ENCODE results near the gene YAP1. TPM values are rescaled to one million over a fixed set of nuclear protein-coding genes. Genes with fewer than 3 reads are reported as not detected.

The YAP1 gene
- polyA plus RNA-seq, 1 donor from 2014 or later = not detected

GRCh38 chr11:102225689-102226568, 115.7 kb downstream of the YAP1 start:
- no peaks in the 10 kb centered on the region for H3K9me3 Mint-ChIP-seq
- H3K27ac Mint-ChIP-seq = no peak overlapping the region
- no peak overlapping the region for H3K4me3 Mint-ChIP-seq
- H3K4me1 Mint-ChIP-seq = peaks cover 0 to 2% (median 0%) of the 10 kb centered on the region in 3 donors
- H3K27me3 Mint-ChIP-seq = peaks cover 2% of the 10 kb centered on the region
- peaks cover 4% of the 10 kb centered on the region for H3K36me3 Mint-ChIP-seq

- Mint-ChIP-seq H3K9me3 (no peaks in the 10 kb centered on the region), H3K36me3 (peaks cover 4% of the 10 kb centered on the region), H3K4me1 (peaks cover 0 to 2% (median 0%) of the 10 kb centered on the region in 3 donors), H3K27me3 (peaks cover 2% of the 10 kb centered on the region), H3K27ac (no peak overlapping the region), H3K4me3 (no peak overlapping the region)
These were observed 116.6 kb downstream of the YAP1 start for GRCh38 chr11:102226702-102227490.

- Mint-ChIP-seq H3K36me3 (peaks cover 2% of the 10 kb centered on the region), H3K4me3 (no peak overlapping the region), H3K27me3 (peaks cover 2% of the 10 kb centered on the region), H3K27ac (no peak overlapping the region), H3K9me3 (no peaks in the 10 kb centered on the region), H3K4me1 (peaks cover 0 to 1% (median 0%) of the 10 kb centered on the region in 3 donors)
These were observed 119.4 kb downstream of the YAP1 start for GRCh38 chr11:102229510-102230123.

- Mint-ChIP-seq H3K9me3 (no peaks in the 10 kb centered on the region), H3K27ac (no peak overlapping the region), H3K4me1 (peaks cover 0 to 3% (median 0%) of the 10 kb centered on the region in 3 donors), H3K27me3 (peaks cover 2% of the 10 kb centered on the region), H3K36me3 (peaks cover 2% of the 10 kb centered on the region), H3K4me3 (no peak overlapping the region)
These were observed 119.9 kb downstream of the YAP1 start for GRCh38 chr11:102230186-102230585.

GRCh38 chr11:102230911-102231310, 120.7 kb downstream of the YAP1 start:
- Mint-ChIP-seq H3K36me3 (peaks cover 2% of the 10 kb centered on the region), H3K27me3 (peaks cover 6% of the 10 kb centered on the region), H3K9me3 (no peaks in the 10 kb centered on the region), H3K4me3 (no peak overlapping the region), H3K27ac (no peak overlapping the region), H3K4me1 (peaks cover 0 to 8% (median 3%) of the 10 kb centered on the region in 3 donors)

GRCh38 chr11:102234779-102235439, 124.7 kb downstream of the YAP1 start:
- Mint-ChIP-seq H3K9me3 (no peaks in the 10 kb centered on the region), H3K27ac (no peak overlapping the region), H3K36me3 (no peaks in the 10 kb centered on the region), H3K4me3 (no peak overlapping the region), H3K4me1 (peaks cover 0 to 11% (median 3%) of the 10 kb centered on the region in 3 donors), H3K27me3 (peaks cover 23% of the 10 kb centered on the region)

GRCh38 chr11:102237096-102237735, 127.0 kb downstream of the YAP1 start:
- Mint-ChIP-seq H3K27ac (no peak overlapping the region), H3K9me3 (peaks cover 0 to 3% (median 0%) of the 10 kb centered on the region in 3 donors), H3K4me1 (peaks cover 0 to 11% (median 3%) of the 10 kb centered on the region in 3 donors), H3K27me3 (peaks cover 23% of the 10 kb centered on the region), H3K36me3 (no peaks in the 10 kb centered on the region), H3K4me3 (no peak overlapping the region)

- Mint-ChIP-seq H3K4me1 (peaks cover 0 to 11% (median 3%) of the 10 kb centered on the region in 3 donors), H3K36me3 (no peaks in the 10 kb centered on the region), H3K27ac (no peak overlapping the region), H3K4me3 (no peak overlapping the region), H3K9me3 (peaks cover 0 to 3% (median 0%) of the 10 kb centered on the region in 3 donors), H3K27me3 (peaks cover 23% of the 10 kb centered on the region)
These were observed 128.2 kb downstream of the YAP1 start for GRCh38 chr11:102238391-102238821.

GRCh38 chr11:102239448-102239847, 129.2 kb downstream of the YAP1 start:
- peaks cover 23% of the 10 kb centered on the region for H3K27me3 Mint-ChIP-seq
- H3K4me1 Mint-ChIP-seq = peaks cover 0 to 11% (median 3%) of the 10 kb centered on the region in 3 donors
- no peak overlapping the region for H3K4me3 Mint-ChIP-seq
- no peaks in the 10 kb centered on the region for H3K36me3 Mint-ChIP-seq
- peaks cover 0 to 3% (median 0%) of the 10 kb centered on the region in 3 donors for H3K9me3 Mint-ChIP-seq
- H3K27ac Mint-ChIP-seq = no peak overlapping the region

- Mint-ChIP-seq H3K4me3 (no peak overlapping the region), H3K9me3 (peaks cover 0 to 3% (median 0%) of the 10 kb centered on the region in 3 donors), H3K27me3 (peaks cover 24% of the 10 kb centered on the region), H3K27ac (no peak overlapping the region), H3K4me1 (peaks cover 0 to 8% (median 3%) of the 10 kb centered on the region in 3 donors), H3K36me3 (no peaks in the 10 kb centered on the region)
These were observed 129.7 kb downstream of the YAP1 start for GRCh38 chr11:102239911-102240310.

GRCh38 chr11:102240502-102240901, 130.3 kb downstream of the YAP1 start:
- Mint-ChIP-seq H3K36me3 (no peaks in the 10 kb centered on the region), H3K4me3 (no peak overlapping the region), H3K27me3 (peaks cover 23% of the 10 kb centered on the region), H3K27ac (no peak overlapping the region), H3K4me1 (peaks cover 0 to 7% (median 2%) of the 10 kb centered on the region in 3 donors), H3K9me3 (peaks cover 0 to 3% (median 0%) of the 10 kb centered on the region in 3 donors)

GRCh38 chr11:102241026-102241425, 130.8 kb downstream of the YAP1 start:
- H3K27me3 Mint-ChIP-seq = peaks cover 18% of the 10 kb centered on the region
- no peak overlapping the region for H3K27ac Mint-ChIP-seq
- peaks cover 0 to 4% (median 0%) of the 10 kb centered on the region in 3 donors for H3K4me1 Mint-ChIP-seq
- H3K9me3 Mint-ChIP-seq = peaks cover 0 to 3% (median 0%) of the 10 kb centered on the region in 3 donors
- no peaks in the 10 kb centered on the region for H3K36me3 Mint-ChIP-seq
- H3K4me3 Mint-ChIP-seq = no peak overlapping the region

- H3K36me3 Mint-ChIP-seq = no peaks in the 10 kb centered on the region
- no peaks in the 10 kb centered on the region for H3K4me1 Mint-ChIP-seq
- peaks cover 0 to 3% (median 0%) of the 10 kb centered on the region in 3 donors for H3K9me3 Mint-ChIP-seq
- no peak overlapping the region for H3K27ac Mint-ChIP-seq
- no peak overlapping the region for H3K4me3 Mint-ChIP-seq
- H3K27me3 Mint-ChIP-seq = peaks cover 6% of the 10 kb centered on the region
These were observed 133.2 kb downstream of the YAP1 start for GRCh38 chr11:102243399-102243884.
